Parathyroid adenoma (tissue), 2 donors: ENCODE measurements around the gene CLDN19.

Source experiments
- H2AFZ ChIP-seq: fragments of 300-600 bp; sonication (generic); one replicate; pipeline ENCODE4 v1.7.0; 2017; ENCODE audit warnings: antibody characterized with exemption, mild to moderate bottlenecking
- H3K27ac ChIP-seq: fragments of 300-600 bp; sonication (generic); one replicate; pipeline ENCODE4 v1.7.0; 2017
- H3K27me3 ChIP-seq: fragments of 300-600 bp; sonication (generic); one replicate; pipeline ENCODE4 v1.7.0; 2017; ENCODE audit warnings: low read length; ENCODE audit not compliant: control insufficient read depth, insufficient read depth
- H3K36me3 ChIP-seq: fragments of 300-600 bp; sonication (generic); one replicate; pipeline ENCODE4 v1.7.0; 2017; ENCODE audit warnings: low read length; ENCODE audit not compliant: control insufficient read depth, insufficient read depth
- H3K4me1 ChIP-seq: fragments of 300-600 bp; sonication (generic); one replicate; pipeline ENCODE4 v1.7.0; 2017; ENCODE audit warnings: control low read depth
- H3K4me2 ChIP-seq: fragments of 300-600 bp; sonication (generic); one replicate; pipeline ENCODE4 v1.7.0; 2017; ENCODE audit warnings: low read length
- H3K4me3 ChIP-seq: fragments of 300-600 bp; sonication (generic); one replicate; pipeline ENCODE4 v1.7.0; 2017; ENCODE audit warnings: low read depth, low read length
- H3K79me2 ChIP-seq: fragments of 300-600 bp; sonication (generic); one replicate; pipeline ENCODE4 v1.7.0; 2017; ENCODE audit warnings: control low read depth
- H3K9ac ChIP-seq: fragments of 300-600 bp; sonication (generic); one replicate; pipeline ENCODE4 v1.7.0; 2017; ENCODE audit warnings: mild to moderate bottlenecking
- H3K9me3 ChIP-seq: fragments of 300-600 bp; sonication (generic); one replicate; pipeline ENCODE4 v1.7.0; 2017; ENCODE audit warnings: low read length; ENCODE audit not compliant: control insufficient read depth
- CTCF ChIP-seq: fragments of 300-600 bp; sonication (generic); IDR thresholded peaks from one replicate; pipeline ENCODE4 v1.7.0; 2017; ENCODE audit warnings: antibody characterized with exemption, mild to moderate bottlenecking
- donor health status: primary hyperparathyroidism.

Gene CLDN19

GRCh38 chr1:42767510-42768000, 27.5 kb upstream of the CLDN19 start:
- H3K36me3 ChIP-seq: no peaks in the 10 kb centered on the region
- H3K79me2 ChIP-seq: peaks cover 11% of the 10 kb centered on the region
- no peak for TF ChIP-seq CTCF
- H3K4me2 ChIP-seq: peak overlapping the region; percentile 85
- H3K27me3 ChIP-seq: no peaks in the 10 kb centered on the region
- H3K4me3 ChIP-seq: peak overlapping the region; percentile 99
- H2AFZ ChIP-seq: peak overlapping the region; percentile 93
- H3K9me3 ChIP-seq: no peaks in the 10 kb centered on the region
- peak overlapping the region; percentile 73 for H3K27ac ChIP-seq
- peak overlapping the region; percentile 22 for H3K9ac ChIP-seq
- H3K4me1 ChIP-seq: peaks cover 5% of the 10 kb centered on the region

- Histone ChIP-seq H3K27ac (peak within 1 kb of the TSS; percentile 73), H3K4me3 (peak within 1 kb of the TSS; percentile 99), H3K4me2 (peak within 1 kb of the TSS; percentile 92), H3K36me3 (no peaks in the 10 kb centered on the region), H3K79me2 (peaks cover 11% of the 10 kb centered on the region), H3K9me3 (no peaks in the 10 kb centered on the region), H2AFZ (peak within 1 kb of the TSS; percentile 93), H3K27me3 (no peaks in the 10 kb centered on the region), H3K9ac (peak within 1 kb of the TSS; percentile 22), H3K4me1 (peaks cover 5% of the 10 kb centered on the region)
- TF ChIP-seq CTCF: no peak
Observed at GRCh38 chr1:42766741-42767509, 26.9 kb upstream of the CLDN19 start, which contains the start of the genes C1orf50 and P3H1. TSS of gene C1orf50 (plus strand) at chr1:42767249. CDS start at chr1:42767312, 63 bp downstream. TSS of gene P3H1 (minus strand) at chr1:42767028. CDS start at chr1:42766971, 57 bp downstream.

- Histone ChIP-seq H3K4me2 (peak overlapping the region; percentile 92), H3K79me2 (peaks cover 11% of the 10 kb centered on the region), H3K36me3 (no peaks in the 10 kb centered on the region), H3K4me3 (peak overlapping the region; percentile 99), H3K27ac (peak overlapping the region; percentile 40), H3K9ac (peak overlapping the region; percentile 7), H3K4me1 (peaks cover 5% of the 10 kb centered on the region), H2AFZ (peak overlapping the region; percentile 79), H3K9me3 (no peaks in the 10 kb centered on the region), H3K27me3 (no peaks in the 10 kb centered on the region)
- peak; percentile 16 for TF ChIP-seq CTCF
Observed at GRCh38 chr1:42765832-42766740, 26.1 kb upstream of the CLDN19 start.

- Histone ChIP-seq H3K27ac (no peak overlapping the region), H3K9me3 (no peaks in the 10 kb centered on the region), H3K27me3 (no peaks in the 10 kb centered on the region), H3K36me3 (no peaks in the 10 kb centered on the region), H3K9ac (no peak overlapping the region), H3K4me3 (no peak overlapping the region), H2AFZ (no peak overlapping the region), H3K79me2 (peaks cover 11% of the 10 kb centered on the region), H3K4me1 (peaks cover 5% of the 10 kb centered on the region), H3K4me2 (peak overlapping the region; percentile 92)
- TF ChIP-seq CTCF: no peak
Observed at GRCh38 chr1:42765269-42765668, 25.2 kb upstream of the CLDN19 start.
